ENCODE results near the gene USP2.

The USP2 gene

GRCh38 chr11:119341222-119342022, 40.1 kb downstream of the USP2 start:
- FAIRE-seq: no peak

GRCh38 chr11:119340335-119341221, 40.9 kb downstream of the USP2 start, which contains the start of gene C1QTNF5:
TSS of gene C1QTNF5 (minus strand) at chr11:119340883. CDS start at chr11:119340397, 486 bp downstream.
- FAIRE-seq: no peak

GRCh38 chr11:119339589-119340334, 41.7 kb downstream of the USP2 start:
- no peak for FAIRE-seq

GRCh38 chr11:119338965-119339588, 42.4 kb downstream of the USP2 start:
- FAIRE-seq: no peak

GRCh38 chr11:119338318-119338890, 43.1 kb downstream of the USP2 start:
- no peak for FAIRE-seq

GRCh38 chr11:119337581-119338317, 43.7 kb downstream of the USP2 start:
- no peak for FAIRE-seq

GRCh38 chr11:119336744-119337469, 44.6 kb downstream of the USP2 start:
- FAIRE-seq: no peak

- no peak for FAIRE-seq
These were observed 45.6 kb downstream of the USP2 start for GRCh38 chr11:119335655-119336543.

- FAIRE-seq: no peak
These were observed 46.3 kb downstream of the USP2 start for GRCh38 chr11:119335091-119335654.

- FAIRE-seq: peak; percentile 99
These were observed 47.1 kb downstream of the USP2 start, which contains the start of gene RNF26 for GRCh38 chr11:119334174-119334930. TSS of gene RNF26 (plus strand) at chr11:119334527. CDS start at chr11:119335123, 596 bp downstream.

- FAIRE-seq: no peak
These were observed 49.3 kb downstream of the USP2 start for GRCh38 chr11:119332111-119332765.

- FAIRE-seq: no peak
These were observed 51.3 kb downstream of the USP2 start for GRCh38 chr11:119330237-119330636.

GRCh38 chr11:119329320-119329719, 52.2 kb downstream of the USP2 start:
- FAIRE-seq: no peak

- no peak for FAIRE-seq
These were observed 57.3 kb downstream of the USP2 start for GRCh38 chr11:119324189-119324588.

GRCh38 chr11:119323532-119324033, 57.9 kb downstream of the USP2 start:
- FAIRE-seq: no peak

GRCh38 chr11:119322921-119323531, 58.5 kb downstream of the USP2 start:
- no peak for FAIRE-seq

GRCh38 chr11:119322360-119322739, 59.1 kb downstream of the USP2 start:
- no peak for FAIRE-seq
